HEK293 (cell line): ENCODE results near the gene FAM98C.

Experiments
- CTCF ChIA-PET: fragments of 350-600 bp; formaldehyde crosslinking; extraction: SDS; loops from one replicate; lab custom pipeline; 2021; ENCODE audit warnings: antibody characterized with exemption; lab: Yijun Ruan, JAX
- POLR2A ChIA-PET: fragments of 300-600 bp; formaldehyde crosslinking; extraction: SDS; loops from one replicate; lab custom pipeline; 2020; ENCODE audit warnings: antibody characterized with exemption, inconsistent platforms; lab: Yijun Ruan, JAX
- H3K27ac ChIP-seq: fragments of 200-500 bp; sonication (Bioruptor generic); 2 replicates; pipeline ENCODE4 v1.5.1; 2014; ENCODE audit warnings: low read depth, low read length, control low read depth, inconsistent platforms; ENCODE audit errors: extremely low read depth
- H3K36me3 ChIP-seq, 2 experiments: fragments of 200-500 bp in 1 of 2; sonication (Bioruptor generic) in 1 of 2; 1 replicate in 1 of 2; 2 replicates in 1 of 2; pipeline ENCODE4 v1.5.1; 2014 to 2017; ENCODE audit warnings: inconsistent platforms in 2 of 2, low read length in 2 of 2; ENCODE audit not compliant: control insufficient read depth in 2 of 2, insufficient read depth in 1 of 2
- H3K4me1 ChIP-seq: fragments of 200-500 bp; sonication (Bioruptor generic); 2 replicates; pipeline ENCODE4 v1.5.1; 2014; ENCODE audit warnings: mild to moderate bottlenecking, low read length, inconsistent platforms; ENCODE audit not compliant: control insufficient read depth, insufficient read depth
- H3K4me3 ChIP-seq: 2 replicates; pipeline ENCODE4 v1.5.1; 2011; ENCODE audit warnings: low read depth, mild to moderate bottlenecking, control low read depth, low read length, moderate library complexity
- H3K9me3 ChIP-seq: fragments of 200-500 bp; sonication (Bioruptor generic); 2 replicates; pipeline ENCODE4 v1.5.1; 2014; ENCODE audit warnings: low read depth, low read length, inconsistent platforms; ENCODE audit not compliant: control insufficient read depth, insufficient read depth
- ATF2 ChIP-seq: fragments of 450-650 bp; formaldehyde crosslinking; IDR thresholded peaks from 2 replicates; pipeline ENCODE4 v1.5.1; 2016; ENCODE audit warnings: missing biosample characterization, missing genetic modification characterization, low read depth
- GLI2 ChIP-seq: fragments of 450-650 bp; formaldehyde crosslinking; IDR thresholded peaks from 2 replicates; pipeline ENCODE4; 2017; ENCODE audit warnings: missing biosample characterization, missing genetic modification characterization, low read depth, borderline replicate concordance
- SCRT2 ChIP-seq: fragments of 450-650 bp; formaldehyde crosslinking; IDR thresholded peaks from 2 replicates; pipeline ENCODE4 v1.5.1; 2016; ENCODE audit warnings: missing biosample characterization, missing genetic modification characterization
- TRIM28 ChIP-seq: IDR thresholded peaks from 2 replicates; pipeline ENCODE4 v1.6.1; 2011; ENCODE audit warnings: low read length, control low read depth, borderline replicate concordance
- ZBTB20 ChIP-seq: fragments of 450-650 bp; formaldehyde crosslinking; IDR thresholded peaks from 2 replicates; pipeline ENCODE4 v1.5.1; 2016; ENCODE audit warnings: missing biosample characterization, missing genetic modification characterization
- ZFHX2 ChIP-seq: fragments of 450-650 bp; formaldehyde crosslinking; conservative IDR thresholded peaks from 2 replicates; pipeline ENCODE4 v1.5.1; 2016; ENCODE audit warnings: missing biosample characterization, missing genetic modification characterization
- ZIC2 ChIP-seq: fragments of 450-650 bp; formaldehyde crosslinking; IDR thresholded peaks from 2 replicates; pipeline ENCODE4 v1.5.1; 2016; ENCODE audit warnings: missing biosample characterization, missing genetic modification characterization
- ZNF121 ChIP-seq: fragments of 450-650 bp; formaldehyde crosslinking; IDR thresholded peaks from 2 replicates; pipeline ENCODE4 v1.5.1; 2016; ENCODE audit warnings: missing biosample characterization, missing genetic modification characterization
- ZNF140 ChIP-seq: fragments of 450-650 bp; formaldehyde crosslinking; IDR thresholded peaks from 2 replicates; pipeline ENCODE4 v1.5.1; 2016; ENCODE audit warnings: missing biosample characterization, missing genetic modification characterization
- ZNF169 ChIP-seq: fragments of 450-650 bp; formaldehyde crosslinking; IDR thresholded peaks from 2 replicates; pipeline ENCODE4 v1.5.1; 2016; ENCODE audit warnings: missing biosample characterization, missing genetic modification characterization
- ZNF362 ChIP-seq: fragments of 450-650 bp; formaldehyde crosslinking; IDR thresholded peaks from 2 replicates; pipeline ENCODE4 v1.5.1; 2016; ENCODE audit warnings: missing biosample characterization, missing genetic modification characterization
- ZNF391 ChIP-seq: fragments of 450-650 bp; formaldehyde crosslinking; IDR thresholded peaks from 2 replicates; pipeline ENCODE4 v1.5.1; 2016; ENCODE audit warnings: low read depth, missing biosample characterization, missing genetic modification characterization, borderline replicate concordance
- ZNF473 ChIP-seq: fragments of 450-650 bp; formaldehyde crosslinking; IDR thresholded peaks from 2 replicates; pipeline ENCODE4 v1.5.1; 2017; ENCODE audit warnings: missing biosample characterization, missing genetic modification characterization
- ZNF501 ChIP-seq: fragments of 450-650 bp; formaldehyde crosslinking; IDR thresholded peaks from 2 replicates; pipeline ENCODE4 v1.5.1; 2016; ENCODE audit warnings: missing biosample characterization, missing genetic modification characterization
- ZNF521 ChIP-seq: fragments of 450-650 bp; formaldehyde crosslinking; IDR thresholded peaks from 2 replicates; pipeline ENCODE4 v1.5.1; 2017; ENCODE audit warnings: missing biosample characterization, mild to moderate bottlenecking, missing genetic modification characterization
- ZNF561 ChIP-seq: fragments of 450-650 bp; IDR thresholded peaks from 2 replicates; pipeline ENCODE4 v1.5.1; 2018; ENCODE audit warnings: missing biosample characterization, missing genetic modification characterization, borderline replicate concordance
- ZNF610 ChIP-seq: fragments of 450-650 bp; formaldehyde crosslinking; IDR thresholded peaks from 2 replicates; pipeline ENCODE4 v1.5.1; 2016; ENCODE audit warnings: missing biosample characterization, missing genetic modification characterization, borderline replicate concordance
- ZNF654 ChIP-seq: fragments of 450-650 bp; formaldehyde crosslinking; IDR thresholded peaks from 2 replicates; pipeline ENCODE4 v1.5.1; 2016; ENCODE audit warnings: low read depth, missing biosample characterization, missing genetic modification characterization
- ZNF660 ChIP-seq: fragments of 450-650 bp; IDR thresholded peaks from 2 replicates; pipeline ENCODE4 v1.5.1; 2018; ENCODE audit warnings: missing biosample characterization, mild to moderate bottlenecking, missing genetic modification characterization
- ZNF692 ChIP-seq: fragments of 450-650 bp; formaldehyde crosslinking; IDR thresholded peaks from 2 replicates; pipeline ENCODE4 v1.5.1; 2016; ENCODE audit warnings: missing biosample characterization, missing genetic modification characterization
- ZNF76 ChIP-seq: fragments of 450-650 bp; formaldehyde crosslinking; IDR thresholded peaks from 2 replicates; pipeline ENCODE4; 2016; ENCODE audit warnings: low read depth, missing biosample characterization, missing genetic modification characterization, borderline replicate concordance
- ZNF768 ChIP-seq: fragments of 450-650 bp; formaldehyde crosslinking; IDR thresholded peaks from 2 replicates; pipeline ENCODE4 v1.5.1; 2018; ENCODE audit warnings: missing biosample characterization, mild to moderate bottlenecking, missing genetic modification characterization
- ZNF777 ChIP-seq: fragments of 450-650 bp; formaldehyde crosslinking; IDR thresholded peaks from 2 replicates; pipeline ENCODE4 v1.5.1; 2017; ENCODE audit warnings: missing biosample characterization, missing genetic modification characterization, borderline replicate concordance
- ZSCAN5A ChIP-seq: fragments of 450-650 bp; formaldehyde crosslinking; IDR thresholded peaks from 2 replicates; pipeline ENCODE4 v1.5.1; 2016; ENCODE audit warnings: missing biosample characterization, missing genetic modification characterization

The FAM98C gene

GRCh38 chr19:38375748-38376147 lies 27.1 kb upstream of the FAM98C start (continued):
- TF ChIP-seq ZNF561 (tag by site-specific recombination) (0 out of 2 replicates have a peak, but pooled peaks have one; percentile 7), ZNF768 (tag by site-specific recombination) (no peak), ZNF660 (tag by site-specific recombination) (peak; percentile 32; the same call in 1 of the 2 replicates), TRIM28 (no peak), ATF2 (tag by site-specific recombination) (peak; percentile 75), ZNF692 (tag by site-specific recombination) (peak; percentile 100), ZNF169 (no peak)

- POLR2A ChIA-PET: interaction anchor here (0.6 to 3.7 kb wide), 8 partner anchors 8 to 947 kb away, joined by 3 to 223 read pairs (median 4); partner anchors contain the start of genes EIF3K, GGN and SPRED3
- CTCF ChIA-PET: interaction anchor here (0.7 to 4.0 kb wide), 5 partner anchors 16 to 474 kb away, joined by 3 to 37 read pairs (median 8); partner anchors contain the start of gene FAM98C
- Histone ChIP-seq H3K4me1 (peaks cover 20% of the 10 kb centered on the region), H3K9me3 (no peaks in the 10 kb centered on the region), H3K36me3 (peaks cover 48 to 57% of the 10 kb centered on the region in 2 experiments), H3K4me3 (no peak overlapping the region), H3K27ac (no peak overlapping the region)
- TF ChIP-seq ZNF362 (no peak), SCRT2 (tag by site-specific recombination) (no peak), ZNF473 (tag by site-specific recombination) (no peak), GLI2 (tag by site-specific recombination) (no peak), ZNF610 (no peak), ZFHX2 (tag by site-specific recombination) (no peak), ZNF777 (tag by site-specific recombination) (no peak), ZIC2 (no peak), ZNF501 (tag by site-specific recombination) (no peak), ZNF654 (no peak), ZNF521 (tag by site-specific recombination) (no peak), ZNF391 (no peak), ZNF140 (tag by site-specific recombination) (no peak), ZNF76 (tag by site-specific recombination) (no peak), ZBTB20 (tag by site-specific recombination) (no peak)
These were observed 26.3 kb upstream of the FAM98C start for GRCh38 chr19:38376576-38376975.

- ChIA-PET POLR2A (interaction anchor here (1.2 to 3.7 kb wide), 2 partner anchors 11 to 12 kb away, joined by 3 to 223 read pairs; partner anchors contain the start of genes GGN and SPRED3), CTCF (interaction anchor here (0.8 to 4.0 kb wide), 2 partner anchors 10 to 26 kb away, joined by 4 to 37 read pairs; partner anchors contain the start of gene FAM98C)
- Histone ChIP-seq H3K4me3 (no peak overlapping the region), H3K27ac (no peak overlapping the region), H3K9me3 (no peaks in the 10 kb centered on the region), H3K36me3 (peaks cover 53 to 62% of the 10 kb centered on the region in 2 experiments), H3K4me1 (peaks cover 20% of the 10 kb centered on the region)
- no peak for TF ChIP-seq ZSCAN5A (tag by site-specific recombination)
- peak; percentile 98 for TF ChIP-seq ZNF121 (tag by site-specific recombination)
- TF ChIP-seq SCRT2 (tag by site-specific recombination): peak; percentile 40; the same call in 1 of the 2 replicates
These were observed 25.8 kb upstream of the FAM98C start for GRCh38 chr19:38377052-38377451.
